Spleen (tissue), 7 donors: ENCODE results near the gene SULF2.

Experiments
- POLR2A ChIP-seq, 3 donors: fragments of 450-650 bp; IDR thresholded peaks; one replicate each; pipeline ENCODE4 v1.5.1; 2017; ENCODE audit warnings: antibody characterized with exemption in 3 of 3, mild to moderate bottlenecking in 1 of 3
- POLR2AphosphoS5 ChIP-seq, 3 donors: sonication (generic); formaldehyde crosslinking; IDR thresholded peaks; one replicate each; pipeline ENCODE4 v1.5.1; 2017; ENCODE audit warnings: antibody characterized with exemption in 3 of 3
- TF ChIP-seq, protein P1 (sequence below), 11 experiments: fragments of 200-600 bp in 7 of 11; fragments of 450-650 bp in 4 of 11; sonication (generic) in 4 of 11; IDR thresholded peaks in 8 of 11; conservative IDR thresholded peaks in 3 of 11; 1 replicate in 7 of 11; 2 replicates in 4 of 11; pipeline versions ENCODE4 v1.4.0 to v1.8.0; 2016 to 2021; ENCODE audit warnings: antibody characterized with exemption in 11 of 11, inconsistent platforms in 4 of 11, mild to moderate bottlenecking in 1 of 11
- donor health status: DM: no; HTN: no; CAD: no; lungs with moderate emphysema.
- donor health status: DM: no; HTN: no; CAD: no.
- donor health status: DM: no; HTN: no; CAD: no.

DNA sequence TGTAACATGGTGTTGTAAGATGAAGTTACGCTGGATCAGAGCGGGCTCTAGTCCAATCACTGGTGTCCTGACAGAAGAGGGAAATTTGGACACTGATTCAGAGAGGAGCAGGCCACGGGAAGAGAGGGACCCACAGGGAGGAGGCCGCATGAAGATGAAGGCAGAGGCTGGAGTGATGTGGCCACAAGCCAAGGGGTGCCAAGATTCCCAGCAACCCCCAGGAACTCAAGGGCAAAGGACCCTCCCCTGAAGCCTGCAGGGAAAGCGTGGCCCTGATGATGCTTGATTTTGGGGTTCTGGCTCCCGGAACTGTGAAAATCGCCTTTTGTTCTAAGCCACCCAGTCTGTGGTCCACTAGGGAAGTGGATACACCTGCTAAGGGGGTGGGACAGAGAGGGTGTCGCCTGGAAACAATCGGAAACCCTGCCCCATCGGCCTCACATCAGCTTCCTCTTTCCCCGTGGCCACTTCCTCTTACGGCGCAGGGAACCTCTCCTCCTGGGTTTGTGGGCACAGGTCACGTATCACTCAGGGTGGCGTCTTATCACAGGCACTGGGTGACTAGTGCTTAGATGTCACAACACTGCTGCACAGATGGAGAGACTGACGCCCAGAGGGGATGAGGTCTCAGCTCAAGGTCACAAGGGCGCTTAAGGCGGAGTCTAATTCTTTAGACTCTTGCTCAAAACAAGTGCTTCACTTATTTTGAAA lies 58.0 kb downstream of the SULF2 start:
- TF ChIP-seq, protein P1, sequence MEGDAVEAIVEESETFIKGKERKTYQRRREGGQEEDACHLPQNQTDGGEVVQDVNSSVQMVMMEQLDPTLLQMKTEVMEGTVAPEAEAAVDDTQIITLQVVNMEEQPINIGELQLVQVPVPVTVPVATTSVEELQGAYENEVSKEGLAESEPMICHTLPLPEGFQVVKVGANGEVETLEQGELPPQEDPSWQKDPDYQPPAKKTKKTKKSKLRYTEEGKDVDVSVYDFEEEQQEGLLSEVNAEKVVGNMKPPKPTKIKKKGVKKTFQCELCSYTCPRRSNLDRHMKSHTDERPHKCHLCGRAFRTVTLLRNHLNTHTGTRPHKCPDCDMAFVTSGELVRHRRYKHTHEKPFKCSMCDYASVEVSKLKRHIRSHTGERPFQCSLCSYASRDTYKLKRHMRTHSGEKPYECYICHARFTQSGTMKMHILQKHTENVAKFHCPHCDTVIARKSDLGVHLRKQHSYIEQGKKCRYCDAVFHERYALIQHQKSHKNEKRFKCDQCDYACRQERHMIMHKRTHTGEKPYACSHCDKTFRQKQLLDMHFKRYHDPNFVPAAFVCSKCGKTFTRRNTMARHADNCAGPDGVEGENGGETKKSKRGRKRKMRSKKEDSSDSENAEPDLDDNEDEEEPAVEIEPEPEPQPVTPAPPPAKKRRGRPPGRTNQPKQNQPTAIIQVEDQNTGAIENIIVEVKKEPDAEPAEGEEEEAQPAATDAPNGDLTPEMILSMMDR (IDR thresholded peaks at IDR 0.05 in 8 of 11, conservative IDR thresholded peaks at IDR 0.05 in 3 of 11): peak in 1 of 11 experiments; percentile 19
- TF ChIP-seq POLR2AphosphoS5 (IDR thresholded peaks at IDR 0.05) (peak; percentile 39 to 90 (median 87)), POLR2A (IDR thresholded peaks at IDR 0.05) (no peak)
